Activated naive CD8-positive, alpha-beta T cell treated with anti-CD3 and anti-CD28 coated beads, Interleukin-2, amount 50 U/mL, for 24 hours (primary cell): ENCODE measurements around the gene SMIM15.

Source experiments
- ATAC-seq: fragments of 150-1000 bp; cut with Tn5 transposase; one replicate; pipeline ENCODE4 v1.10.0; 2021
- DNase-seq: peaks from one replicate; pipeline ENCODE4 v3.0.0; 2021
- H3K27ac Mint-ChIP-seq: one replicate; pipeline ENCODE4 v1.8.0; 2021; ENCODE audit warnings: mild to moderate bottlenecking, mixed read lengths
- H3K27me3 Mint-ChIP-seq: one replicate; pipeline ENCODE4 v1.8.0; 2021; ENCODE audit warnings: mixed read lengths
- H3K36me3 Mint-ChIP-seq: one replicate; pipeline ENCODE4 v1.8.0; 2021; ENCODE audit warnings: low read depth, mixed read lengths
- H3K4me1 Mint-ChIP-seq: one replicate; pipeline ENCODE4 v1.8.0; 2021; ENCODE audit warnings: mixed read lengths
- H3K4me3 Mint-ChIP-seq: one replicate; pipeline ENCODE4 v1.8.0; 2021; ENCODE audit warnings: mild to moderate bottlenecking, moderate library complexity, mixed read lengths
- H3K9me3 Mint-ChIP-seq: one replicate; pipeline ENCODE4 v1.8.0; 2021; ENCODE audit warnings: mixed read lengths

The SMIM15 gene

DNA sequence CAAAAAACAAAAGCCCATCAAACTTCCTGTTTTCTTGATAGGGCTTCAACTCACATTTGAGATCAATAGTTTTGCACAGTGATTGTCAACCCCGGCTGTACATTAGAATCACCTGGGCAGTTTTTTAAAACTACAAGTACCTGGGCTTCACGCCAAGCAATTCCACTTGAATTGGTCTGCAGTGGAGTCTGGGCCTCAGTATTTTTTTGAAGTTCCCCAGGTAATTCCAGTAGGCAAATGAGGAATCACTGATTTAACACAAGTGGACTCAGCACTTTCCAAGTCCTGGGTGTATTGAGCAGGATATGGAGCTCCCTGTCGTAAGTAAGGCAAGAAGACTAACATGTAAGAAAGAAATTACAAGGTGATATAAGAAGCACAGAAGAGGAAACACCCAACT is 14.8 kb upstream of the SMIM15 start:
- no peak overlapping the region for H3K27ac Mint-ChIP-seq
- DNase-seq (no peak), ATAC-seq (no peak)
- no peaks in the 10 kb centered on the region for H3K36me3 Mint-ChIP-seq
- peaks cover 4% of the 10 kb centered on the region for H3K4me1 Mint-ChIP-seq
- H3K27me3 Mint-ChIP-seq = no peaks in the 10 kb centered on the region
- H3K9me3 Mint-ChIP-seq = no peaks in the 10 kb centered on the region
- H3K4me3 Mint-ChIP-seq = no peak overlapping the region

DNA sequence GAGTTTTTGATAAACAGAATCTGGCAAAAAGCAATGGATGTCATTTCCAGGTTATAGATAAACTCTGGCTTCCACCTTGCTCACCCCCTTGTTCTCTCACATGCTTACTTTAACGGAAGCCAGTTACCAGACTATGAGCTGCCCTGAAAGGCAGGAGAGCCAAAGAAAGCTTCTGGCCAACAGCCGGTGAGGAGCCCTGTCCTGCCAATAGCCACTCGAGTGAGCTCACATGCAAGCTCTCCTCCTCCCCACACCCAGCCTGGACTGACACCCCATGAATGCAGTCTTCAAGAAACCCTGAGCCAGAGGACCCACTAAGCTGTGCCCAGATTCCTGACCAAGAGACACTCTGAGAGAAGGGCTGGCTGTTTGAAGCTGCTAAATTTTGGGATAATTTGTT is 14.4 kb upstream of the SMIM15 start:
- DNase-seq = no peak
- Mint-ChIP-seq H3K4me1 (peaks cover 4% of the 10 kb centered on the region), H3K27me3 (no peaks in the 10 kb centered on the region), H3K27ac (no peak overlapping the region), H3K36me3 (no peaks in the 10 kb centered on the region), H3K9me3 (no peaks in the 10 kb centered on the region), H3K4me3 (no peak overlapping the region)
- no peak for ATAC-seq

DNA sequence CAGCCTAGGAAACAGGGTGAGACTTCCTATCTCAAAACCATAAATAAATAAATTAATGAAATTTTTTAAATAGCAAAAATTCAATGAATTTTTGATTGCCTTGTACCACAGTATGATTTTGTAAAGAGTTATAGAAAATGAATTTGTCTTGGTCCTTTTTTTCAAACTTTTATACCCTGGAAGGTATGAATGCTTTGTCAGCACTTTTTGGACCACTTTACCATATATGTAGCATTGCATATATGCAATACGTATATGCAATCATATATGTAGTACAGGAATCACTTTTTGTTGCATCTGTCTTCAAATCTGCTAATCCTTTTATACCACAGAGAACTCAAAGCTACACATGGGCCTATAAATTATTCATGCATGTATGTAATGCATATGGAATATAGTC is 9.2 kb upstream of the SMIM15 start:
- H3K4me1 Mint-ChIP-seq = no peaks in the 10 kb centered on the region
- DNase-seq (no peak), ATAC-seq (no peak)
- no peak overlapping the region for H3K27ac Mint-ChIP-seq
- H3K9me3 Mint-ChIP-seq = no peaks in the 10 kb centered on the region
- H3K27me3 Mint-ChIP-seq = no peaks in the 10 kb centered on the region
- H3K36me3 Mint-ChIP-seq = no peaks in the 10 kb centered on the region
- H3K4me3 Mint-ChIP-seq = no peak overlapping the region

DNA sequence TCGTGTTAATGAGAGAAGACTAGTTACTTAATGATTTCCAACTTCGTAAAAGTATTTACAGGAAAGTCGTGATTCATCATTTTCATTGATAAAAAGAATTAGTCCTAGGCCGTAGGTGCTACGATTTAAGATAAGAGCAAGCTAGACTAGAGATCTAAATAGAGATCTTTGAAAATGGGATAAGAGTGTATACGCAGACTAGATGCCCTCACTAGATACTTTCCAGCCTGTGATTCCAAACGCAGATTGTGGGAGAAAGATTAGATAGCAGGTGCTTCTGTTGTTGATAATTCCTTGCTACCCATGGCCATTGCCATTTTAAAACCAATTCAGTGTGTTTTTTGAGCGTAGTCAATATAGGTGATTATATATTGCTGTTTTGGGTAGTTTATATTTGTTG is 6.7 kb upstream of the SMIM15 start:
- H3K27me3 Mint-ChIP-seq = no peaks in the 10 kb centered on the region
- H3K27ac Mint-ChIP-seq = no peak overlapping the region
- H3K36me3 Mint-ChIP-seq = no peaks in the 10 kb centered on the region
- no peaks in the 10 kb centered on the region for H3K4me1 Mint-ChIP-seq
- DNase-seq = no peak
- H3K4me3 Mint-ChIP-seq = no peak overlapping the region
- no peak for ATAC-seq
- H3K9me3 Mint-ChIP-seq = no peaks in the 10 kb centered on the region

DNA sequence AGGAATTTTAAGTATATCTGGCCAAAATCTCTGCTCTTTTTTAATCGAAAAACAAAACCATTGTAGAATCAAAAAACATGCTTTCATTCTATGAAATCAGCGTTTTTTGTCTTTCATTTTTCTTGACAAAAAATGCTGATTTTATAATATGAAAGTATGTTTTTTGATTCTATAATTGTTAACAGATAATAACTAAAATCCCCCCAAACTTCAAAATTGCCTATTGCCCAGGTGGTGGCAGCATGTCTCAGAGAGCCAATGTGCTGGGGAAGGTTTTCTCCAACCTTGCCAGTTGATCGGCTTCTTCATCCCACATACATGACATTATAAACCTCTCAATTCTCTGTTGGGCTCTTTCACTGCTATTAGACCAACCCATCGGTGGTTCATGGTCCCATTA is 5.1 kb upstream of the SMIM15 start:
- Mint-ChIP-seq H3K9me3 (no peaks in the 10 kb centered on the region), H3K36me3 (peaks cover 3% of the 10 kb centered on the region), H3K4me1 (peaks cover 11% of the 10 kb centered on the region), H3K27ac (no peak overlapping the region), H3K4me3 (no peak overlapping the region), H3K27me3 (no peaks in the 10 kb centered on the region)
- no peak for DNase-seq
- no peak for ATAC-seq

DNA sequence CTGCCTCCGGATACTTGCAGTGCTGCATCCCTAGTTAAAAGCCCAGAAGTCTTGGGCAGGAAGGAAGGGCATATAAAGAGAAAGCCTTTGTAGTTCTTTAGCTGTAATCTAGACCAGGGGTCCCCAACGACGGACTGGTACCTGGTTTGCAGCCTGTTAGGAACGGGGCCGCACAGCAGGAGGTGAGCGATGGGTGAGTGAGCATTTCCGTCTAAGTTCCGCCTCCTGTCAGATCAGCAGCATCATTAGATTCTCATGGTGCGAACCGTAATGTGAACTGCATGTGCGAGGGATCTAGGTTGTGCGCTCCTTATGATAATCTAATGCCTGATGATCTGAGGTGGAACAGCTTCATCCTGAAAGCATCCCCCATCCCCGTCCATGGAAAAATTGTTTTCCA is 1.6 kb upstream of the SMIM15 start:
- Mint-ChIP-seq H3K4me3 (peak overlapping the region; percentile 99), H3K27ac (no peak overlapping the region), H3K4me1 (peaks cover 40% of the 10 kb centered on the region), H3K27me3 (no peaks in the 10 kb centered on the region), H3K36me3 (peaks cover 35% of the 10 kb centered on the region), H3K9me3 (no peaks in the 10 kb centered on the region)
- DNase-seq = no peak
- ATAC-seq = no peak

DNA sequence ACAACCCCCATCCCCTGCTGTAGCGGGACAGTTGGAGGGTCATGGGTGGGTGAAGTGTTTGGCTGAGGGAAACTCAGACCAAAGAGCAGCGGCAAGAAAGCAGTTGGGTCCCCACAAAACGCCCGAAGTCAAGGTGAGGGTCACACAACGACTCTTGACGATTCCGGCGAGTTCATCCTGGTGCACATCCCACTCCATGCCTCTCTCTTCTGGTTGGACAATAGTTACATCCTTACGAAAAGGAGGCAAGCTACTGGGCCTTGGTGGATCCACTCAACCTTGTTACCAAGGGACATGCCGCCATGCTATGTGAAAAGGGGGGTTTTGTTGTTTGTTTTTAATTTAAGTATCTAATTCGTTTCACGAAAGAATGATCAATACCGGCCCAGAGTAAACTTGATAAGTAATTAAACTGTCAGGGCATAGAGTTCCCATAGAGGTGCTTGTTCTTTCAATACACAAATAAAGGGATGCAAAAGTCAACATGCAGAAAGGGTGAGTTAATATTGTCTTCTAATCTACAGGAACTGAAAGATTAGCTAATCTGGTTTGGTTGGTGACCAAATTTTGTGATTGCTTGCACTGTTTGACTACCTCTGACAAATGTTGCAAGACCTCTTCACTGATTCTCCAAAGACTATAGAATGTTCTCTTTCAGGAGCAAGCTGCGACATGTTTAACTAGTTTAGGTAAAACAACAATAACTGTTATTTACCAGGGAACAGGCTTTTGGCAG is 732 bp upstream of the SMIM15 start:
- peaks cover 44% of the 10 kb centered on the region for H3K36me3 Mint-ChIP-seq
- ATAC-seq (no peak), DNase-seq (no peak)
- H3K27ac Mint-ChIP-seq = peak overlapping the region; percentile 99
- peaks cover 45% of the 10 kb centered on the region for H3K4me1 Mint-ChIP-seq
- H3K27me3 Mint-ChIP-seq = no peaks in the 10 kb centered on the region
- H3K9me3 Mint-ChIP-seq = no peaks in the 10 kb centered on the region
- peak overlapping the region; percentile 99 for H3K4me3 Mint-ChIP-seq

DNA sequence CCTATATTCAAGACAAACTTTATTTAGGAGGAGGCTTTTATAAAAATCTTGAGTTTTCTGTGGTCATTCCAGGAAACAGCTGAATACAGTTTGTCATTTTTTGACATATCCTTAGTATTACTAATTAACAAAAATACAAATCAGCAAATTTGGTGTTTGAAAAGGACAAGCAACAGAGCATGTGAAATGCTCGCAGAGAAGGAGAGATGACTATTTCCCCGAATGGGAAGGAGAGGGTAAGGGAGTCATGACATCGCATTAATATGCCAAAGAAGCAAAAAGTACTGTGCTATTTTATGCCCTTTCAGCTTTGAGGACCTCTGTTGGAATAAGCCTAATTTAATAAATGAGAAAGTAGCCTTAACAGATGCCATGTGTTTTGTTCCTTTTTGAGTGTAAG is 1.8 kb downstream of the SMIM15 start:
- Mint-ChIP-seq H3K27me3 (no peaks in the 10 kb centered on the region), H3K4me1 (peaks cover 46% of the 10 kb centered on the region), H3K9me3 (peaks cover 2% of the 10 kb centered on the region), H3K4me3 (peak overlapping the region; percentile 99), H3K27ac (peak overlapping the region; percentile 52), H3K36me3 (peaks cover 58% of the 10 kb centered on the region)
- ATAC-seq = no peak
- no peak for DNase-seq

DNA sequence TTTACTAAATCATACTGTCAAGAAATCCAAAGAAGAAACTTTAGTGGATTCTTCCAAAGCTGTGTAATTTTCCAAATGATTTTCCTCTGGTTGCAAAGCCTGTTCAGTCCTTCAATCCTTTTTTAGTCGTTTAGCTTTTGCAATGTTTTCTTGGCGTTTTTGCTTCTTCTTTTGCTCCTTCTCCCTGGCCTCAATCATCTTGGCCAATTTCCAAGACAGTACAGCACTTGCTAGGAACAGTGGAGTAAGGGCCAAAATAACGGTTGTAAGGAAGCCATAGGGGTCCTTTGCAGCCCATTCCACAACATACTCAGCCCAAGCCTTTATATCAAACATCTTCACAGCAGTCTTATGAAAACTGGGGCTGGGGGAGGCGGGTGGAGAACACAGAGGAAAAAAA is 2.4 kb downstream of the SMIM15 start:
- no peak overlapping the region for H3K27ac Mint-ChIP-seq
- no peaks in the 10 kb centered on the region for H3K27me3 Mint-ChIP-seq
- H3K4me1 Mint-ChIP-seq = peaks cover 46% of the 10 kb centered on the region
- no peak for ATAC-seq
- H3K4me3 Mint-ChIP-seq = peak overlapping the region; percentile 99
- no peak for DNase-seq
- peaks cover 5% of the 10 kb centered on the region for H3K9me3 Mint-ChIP-seq
- peaks cover 65% of the 10 kb centered on the region for H3K36me3 Mint-ChIP-seq

DNA sequence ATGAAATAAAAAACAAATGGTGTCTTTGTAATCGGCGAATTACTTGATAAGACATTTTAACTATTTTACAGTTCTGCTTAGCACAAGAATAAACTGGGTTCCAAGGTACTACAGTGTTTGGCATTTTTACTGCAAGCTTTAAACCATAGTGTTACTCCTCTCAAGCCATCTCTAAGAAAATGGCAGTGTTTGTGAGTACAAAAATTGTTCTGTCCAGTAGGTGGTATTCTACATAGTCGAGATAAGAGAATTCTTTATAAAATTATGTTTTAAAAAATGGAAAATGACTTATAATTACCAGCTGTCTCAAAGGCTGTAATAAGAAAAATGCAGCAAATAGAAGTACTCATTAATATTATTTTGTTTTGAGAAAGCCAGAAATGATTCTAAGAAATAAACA is 3.2 kb downstream of the SMIM15 start:
- Mint-ChIP-seq H3K27me3 (no peaks in the 10 kb centered on the region), H3K4me3 (no peak overlapping the region), H3K27ac (no peak overlapping the region), H3K36me3 (peaks cover 72% of the 10 kb centered on the region), H3K9me3 (peaks cover 5% of the 10 kb centered on the region), H3K4me1 (peaks cover 46% of the 10 kb centered on the region)
- DNase-seq = no peak
- ATAC-seq = no peak

DNA sequence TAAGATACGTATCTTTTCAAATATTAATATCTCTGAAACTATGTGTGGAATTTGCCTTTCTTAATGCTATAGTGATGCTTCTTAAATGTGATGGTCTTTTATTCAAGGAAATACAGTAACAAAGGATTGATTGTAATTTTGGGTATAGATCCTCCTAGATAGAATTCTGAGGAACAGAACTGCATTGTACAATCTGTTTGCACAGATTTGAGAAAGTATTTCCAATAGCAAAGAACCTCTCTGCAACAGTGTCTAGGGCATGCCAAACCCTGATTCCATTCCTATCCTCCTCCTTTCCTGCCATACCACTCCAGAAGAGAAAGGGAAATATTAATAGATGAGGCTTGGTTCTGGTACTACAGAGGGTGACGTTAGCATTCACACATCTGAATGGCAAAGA is 10.4 kb downstream of the SMIM15 start:
- ATAC-seq = no peak
- Mint-ChIP-seq H3K27ac (no peak overlapping the region), H3K27me3 (no peaks in the 10 kb centered on the region), H3K9me3 (peaks cover 23% of the 10 kb centered on the region), H3K4me1 (peaks cover 4% of the 10 kb centered on the region), H3K4me3 (no peak overlapping the region), H3K36me3 (peaks cover 56% of the 10 kb centered on the region)
- DNase-seq = no peak

DNA sequence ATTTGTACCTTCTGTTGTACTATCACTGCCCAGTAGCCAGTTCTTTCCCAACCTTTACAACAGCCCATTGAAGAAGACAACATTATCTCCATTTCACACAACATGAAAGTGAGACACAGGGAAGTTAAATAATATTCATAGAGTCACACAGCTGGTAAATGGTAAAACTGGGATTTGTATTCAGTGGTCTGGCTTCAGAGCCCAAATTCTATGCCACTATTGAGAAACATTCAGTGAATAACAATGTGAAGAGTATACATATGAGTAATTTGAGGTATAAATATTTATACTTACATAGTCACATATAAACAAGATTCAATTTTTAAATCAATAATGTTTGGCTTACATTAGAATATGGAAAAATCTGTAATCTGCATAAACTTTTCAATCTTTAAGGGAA is 13.8 kb downstream of the SMIM15 start:
- ATAC-seq = no peak
- Mint-ChIP-seq H3K4me3 (no peak overlapping the region), H3K9me3 (peaks cover 31% of the 10 kb centered on the region), H3K27ac (no peak overlapping the region), H3K36me3 (peaks cover 38% of the 10 kb centered on the region), H3K27me3 (no peaks in the 10 kb centered on the region), H3K4me1 (peaks cover 4% of the 10 kb centered on the region)
- no peak for DNase-seq

DNA sequence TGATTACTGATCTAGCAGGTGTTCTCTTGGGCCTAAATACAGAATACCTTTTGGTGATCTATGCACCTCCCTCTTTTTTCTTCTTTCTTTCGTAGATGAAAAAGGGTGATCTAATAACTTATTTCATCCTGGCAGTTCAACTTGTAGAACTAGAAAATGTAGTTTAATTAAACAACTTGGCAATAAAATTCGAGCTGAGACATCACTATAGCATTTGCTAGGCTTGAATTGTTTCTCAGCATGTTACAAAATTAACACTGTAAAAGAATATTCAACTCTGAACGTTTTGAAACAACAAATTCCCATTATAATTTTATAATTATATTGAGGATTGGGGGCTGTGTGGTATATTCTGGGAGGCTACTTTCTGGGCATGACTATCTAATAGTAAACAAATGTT is 19.5 kb downstream of the SMIM15 start:
- DNase-seq (no peak), ATAC-seq (no peak)
- Mint-ChIP-seq H3K4me1 (no peaks in the 10 kb centered on the region), H3K27me3 (no peaks in the 10 kb centered on the region), H3K4me3 (no peak overlapping the region), H3K27ac (no peak overlapping the region), H3K36me3 (peaks cover 12% of the 10 kb centered on the region), H3K9me3 (peaks cover 16% of the 10 kb centered on the region)

DNA sequence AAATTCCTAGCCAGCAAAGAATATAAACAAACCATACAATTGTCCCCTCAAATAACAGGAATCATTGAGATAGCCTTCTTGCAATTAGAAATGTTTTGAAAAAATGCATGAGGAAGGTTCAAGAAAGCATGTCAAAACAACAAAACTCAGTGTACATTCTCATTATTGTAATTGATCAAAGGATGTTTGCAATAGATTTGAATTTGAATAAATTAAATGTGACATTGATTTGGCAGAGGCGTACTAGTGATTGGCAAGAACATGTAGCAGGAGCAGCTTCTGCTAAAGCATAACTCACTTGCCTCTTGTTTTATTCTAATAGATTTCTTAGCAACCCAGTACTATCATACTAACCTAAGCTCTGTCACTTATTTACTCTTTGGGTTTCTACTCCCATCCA is 19.9 kb downstream of the SMIM15 start:
- no peak overlapping the region for H3K27ac Mint-ChIP-seq
- H3K9me3 Mint-ChIP-seq = peaks cover 16% of the 10 kb centered on the region
- H3K4me1 Mint-ChIP-seq = no peaks in the 10 kb centered on the region
- no peak overlapping the region for H3K4me3 Mint-ChIP-seq
- H3K27me3 Mint-ChIP-seq = no peaks in the 10 kb centered on the region
- ATAC-seq = no peak
- DNase-seq = no peak
- H3K36me3 Mint-ChIP-seq = peaks cover 11% of the 10 kb centered on the region

DNA sequence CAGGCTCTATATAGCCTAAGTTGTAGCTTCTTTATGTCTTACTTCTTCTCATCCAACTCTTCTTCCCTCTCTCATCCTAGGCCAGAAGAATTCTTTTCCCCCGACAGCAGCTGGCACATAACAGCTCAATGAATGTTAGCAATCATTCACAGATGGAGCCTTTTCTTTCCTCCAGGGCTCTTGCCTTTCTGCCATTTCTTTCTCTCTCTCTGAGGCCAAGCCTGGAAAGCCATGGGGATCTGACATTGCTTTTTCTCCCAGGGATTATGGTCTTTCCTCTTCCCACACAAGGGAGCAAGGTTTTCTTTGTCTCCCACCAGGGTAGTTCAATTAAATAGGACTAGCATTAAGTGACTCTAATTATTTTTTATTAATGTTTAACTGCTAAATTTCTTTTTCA is 20.5 kb downstream of the SMIM15 start:
- H3K9me3 Mint-ChIP-seq = peaks cover 14% of the 10 kb centered on the region
- DNase-seq (no peak), ATAC-seq (no peak)
- H3K36me3 Mint-ChIP-seq = peaks cover 8% of the 10 kb centered on the region
- H3K27me3 Mint-ChIP-seq = no peaks in the 10 kb centered on the region
- H3K4me3 Mint-ChIP-seq = no peak overlapping the region
- H3K4me1 Mint-ChIP-seq = no peaks in the 10 kb centered on the region
- no peak overlapping the region for H3K27ac Mint-ChIP-seq

DNA sequence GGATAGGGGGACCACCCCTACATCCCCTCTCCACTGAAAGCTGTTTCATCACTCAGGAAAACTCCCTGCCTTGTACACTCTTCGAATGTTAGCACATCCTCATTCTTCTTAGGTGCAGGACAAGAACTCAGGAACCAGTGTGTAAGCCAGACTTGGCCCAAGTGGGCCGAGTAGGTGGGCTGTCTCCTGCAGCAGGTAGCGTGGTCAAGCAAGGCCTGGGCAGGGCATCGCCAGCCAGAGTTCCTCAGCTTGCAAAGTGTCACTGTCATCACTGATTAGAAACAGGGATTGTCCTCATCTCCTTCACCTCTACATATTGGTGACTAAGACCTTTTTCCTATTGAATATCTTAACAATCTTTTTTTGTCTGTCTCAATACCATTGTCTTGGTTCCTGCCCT is 22.3 kb downstream of the SMIM15 start:
- Mint-ChIP-seq H3K4me3 (no peak overlapping the region), H3K36me3 (no peaks in the 10 kb centered on the region), H3K9me3 (peaks cover 4% of the 10 kb centered on the region), H3K27ac (no peak overlapping the region), H3K27me3 (no peaks in the 10 kb centered on the region), H3K4me1 (no peaks in the 10 kb centered on the region)
- ATAC-seq (no peak), DNase-seq (no peak)
